D721Med (cell line): ENCODE measurements around the gene PSMD13.

Source experiments
- DNase-seq: peaks from one replicate; pipeline ENCODE4 v3.0.0; 2011; ENCODE audit warnings: low spot score; ENCODE audit not compliant: insufficient read length
- FAIRE-seq: peaks from 2 replicates; lab custom pipeline; 2011; peaks lifted over from hg19 to GRCh38; lab: Jason Lieb, UNC
- TF ChIP-seq, protein P1 (sequence below): IDR thresholded peaks from 2 replicates; pipeline ENCODE4 v1.5.1; 2012; ENCODE audit warnings: mild to moderate bottlenecking, control low read depth; ENCODE audit not compliant: insufficient read depth; ENCODE audit errors: missing control alignments

The PSMD13 gene

GRCh38 chr11:272931-273198 is 36.1 kb downstream of the PSMD13 start:
- DNase-seq (no peak), FAIRE-seq (no peak)
- TF ChIP-seq, protein P1, sequence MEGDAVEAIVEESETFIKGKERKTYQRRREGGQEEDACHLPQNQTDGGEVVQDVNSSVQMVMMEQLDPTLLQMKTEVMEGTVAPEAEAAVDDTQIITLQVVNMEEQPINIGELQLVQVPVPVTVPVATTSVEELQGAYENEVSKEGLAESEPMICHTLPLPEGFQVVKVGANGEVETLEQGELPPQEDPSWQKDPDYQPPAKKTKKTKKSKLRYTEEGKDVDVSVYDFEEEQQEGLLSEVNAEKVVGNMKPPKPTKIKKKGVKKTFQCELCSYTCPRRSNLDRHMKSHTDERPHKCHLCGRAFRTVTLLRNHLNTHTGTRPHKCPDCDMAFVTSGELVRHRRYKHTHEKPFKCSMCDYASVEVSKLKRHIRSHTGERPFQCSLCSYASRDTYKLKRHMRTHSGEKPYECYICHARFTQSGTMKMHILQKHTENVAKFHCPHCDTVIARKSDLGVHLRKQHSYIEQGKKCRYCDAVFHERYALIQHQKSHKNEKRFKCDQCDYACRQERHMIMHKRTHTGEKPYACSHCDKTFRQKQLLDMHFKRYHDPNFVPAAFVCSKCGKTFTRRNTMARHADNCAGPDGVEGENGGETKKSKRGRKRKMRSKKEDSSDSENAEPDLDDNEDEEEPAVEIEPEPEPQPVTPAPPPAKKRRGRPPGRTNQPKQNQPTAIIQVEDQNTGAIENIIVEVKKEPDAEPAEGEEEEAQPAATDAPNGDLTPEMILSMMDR, result no peak

DNA sequence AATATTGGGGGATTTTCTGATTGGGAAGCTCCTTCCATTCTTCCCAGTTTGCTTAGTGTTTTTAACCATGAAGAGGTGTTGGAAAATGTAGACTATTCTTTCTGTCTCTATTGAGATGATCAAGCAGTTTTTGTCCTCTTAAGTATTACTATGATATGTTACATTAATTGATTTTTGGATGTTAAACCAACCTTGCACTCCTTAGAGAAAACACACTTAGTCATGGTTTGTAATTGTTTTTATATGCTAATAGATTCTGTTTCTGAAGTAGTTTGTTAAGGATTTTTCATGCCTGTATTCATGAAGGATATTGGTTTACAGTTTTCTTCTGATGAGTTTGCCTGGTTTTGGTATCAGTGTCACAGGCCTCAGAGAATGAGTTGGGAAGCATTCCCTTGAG is 39.4 kb downstream of the PSMD13 start:
- DNase-seq (no peak), FAIRE-seq (no peak)
- TF ChIP-seq, protein P1, result no peak

- no peak for FAIRE-seq
- TF ChIP-seq, protein P1, result no peak
- no peak for DNase-seq
These were observed 41.5 kb downstream of the PSMD13 start, which contains the start of gene NLRP6 for GRCh38 chr11:278001-278951. Gene NLRP6 (plus strand): TSS chr11:278407. CDS start chr11:278570, 163 bp downstream.

- TF ChIP-seq, protein P1, result no peak
- FAIRE-seq (no peak), DNase-seq (no peak)
These were observed 42.5 kb downstream of the PSMD13 start for GRCh38 chr11:279040-279965.

- no peak for FAIRE-seq
These were observed 43.4 kb downstream of the PSMD13 start for GRCh38 chr11:279966-280705.

More at GRCh38 chr11:279966-280705, 43.4 kb downstream of the PSMD13 start:
- no peak for DNase-seq
- TF ChIP-seq, protein P1, result no peak
